Upper lobe of left lung (tissue), 4 donors: ENCODE results near the gene ABI1.

Source experiments
- POLR2A ChIP-seq, 4 donors: fragments of 450-650 bp; IDR thresholded peaks; one replicate each; pipeline ENCODE4 v1.5.1; 2016 to 2017; ENCODE audit warnings: antibody characterized with exemption in 4 of 4, mild to moderate bottlenecking in 2 of 4
- TF ChIP-seq, protein P1 (sequence below), 6 experiments: fragments of 450-650 bp in 4 of 6; fragments of 200-600 bp in 2 of 6; sonication (generic) in 2 of 6; IDR thresholded peaks; one replicate each; pipeline ENCODE4 v1.5.1; 2016 to 2019; ENCODE audit warnings: antibody characterized with exemption in 6 of 6

DNA sequence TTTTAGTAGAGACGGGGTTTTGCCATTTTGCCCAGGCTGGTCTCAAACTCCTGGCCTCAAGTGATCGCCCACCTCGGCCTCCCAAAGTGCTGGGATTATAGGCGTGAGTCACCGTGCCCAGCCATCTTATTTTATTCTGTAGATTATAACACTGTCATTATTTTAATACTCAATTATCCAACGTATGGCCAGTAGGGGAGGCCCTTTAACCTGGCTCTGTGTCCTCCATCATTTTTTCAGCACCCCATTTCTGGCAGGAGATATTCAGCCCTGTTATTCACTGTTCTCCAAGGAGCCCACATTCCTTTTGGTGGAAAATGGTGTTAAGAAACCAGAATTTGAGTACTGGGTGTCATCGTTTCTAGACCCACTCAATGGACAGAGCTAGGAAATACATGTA, 131.8 kb downstream of the ABI1 start:
- TF ChIP-seq POLR2A (IDR thresholded peaks at IDR 0.05), result no peak
- TF ChIP-seq, protein P1, sequence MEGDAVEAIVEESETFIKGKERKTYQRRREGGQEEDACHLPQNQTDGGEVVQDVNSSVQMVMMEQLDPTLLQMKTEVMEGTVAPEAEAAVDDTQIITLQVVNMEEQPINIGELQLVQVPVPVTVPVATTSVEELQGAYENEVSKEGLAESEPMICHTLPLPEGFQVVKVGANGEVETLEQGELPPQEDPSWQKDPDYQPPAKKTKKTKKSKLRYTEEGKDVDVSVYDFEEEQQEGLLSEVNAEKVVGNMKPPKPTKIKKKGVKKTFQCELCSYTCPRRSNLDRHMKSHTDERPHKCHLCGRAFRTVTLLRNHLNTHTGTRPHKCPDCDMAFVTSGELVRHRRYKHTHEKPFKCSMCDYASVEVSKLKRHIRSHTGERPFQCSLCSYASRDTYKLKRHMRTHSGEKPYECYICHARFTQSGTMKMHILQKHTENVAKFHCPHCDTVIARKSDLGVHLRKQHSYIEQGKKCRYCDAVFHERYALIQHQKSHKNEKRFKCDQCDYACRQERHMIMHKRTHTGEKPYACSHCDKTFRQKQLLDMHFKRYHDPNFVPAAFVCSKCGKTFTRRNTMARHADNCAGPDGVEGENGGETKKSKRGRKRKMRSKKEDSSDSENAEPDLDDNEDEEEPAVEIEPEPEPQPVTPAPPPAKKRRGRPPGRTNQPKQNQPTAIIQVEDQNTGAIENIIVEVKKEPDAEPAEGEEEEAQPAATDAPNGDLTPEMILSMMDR (IDR thresholded peaks at IDR 0.05), result no peak
